IPS DF 4.7 (cell line): ENCODE data around the gene INPP5D.

Source experiments
- DNase-seq: peaks from one replicate; pipeline ENCODE4 v3.0.0-alpha.2; 2013; ENCODE audit warnings: low spot score; ENCODE audit errors: extremely low read depth

INPP5D gene

DNA sequence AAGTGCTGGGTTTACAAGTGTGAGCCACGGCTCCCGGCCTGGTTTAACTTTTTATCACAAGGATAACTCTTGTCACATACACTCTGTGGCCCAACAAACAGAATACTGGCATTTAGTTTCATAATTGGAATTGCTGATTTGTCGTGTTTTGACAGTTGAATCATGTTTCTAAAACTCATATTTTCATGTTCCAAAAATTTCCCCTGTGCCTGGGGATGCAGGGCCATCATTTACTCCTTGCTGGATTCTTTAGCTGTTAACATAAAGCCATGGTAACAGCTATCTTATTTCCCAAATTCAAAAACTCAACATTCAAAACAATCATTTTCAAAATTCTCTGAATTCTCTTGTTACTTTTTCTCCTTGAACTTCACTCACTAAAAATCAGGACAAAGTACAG lies 174.9 kb downstream of the INPP5D start:
- DNase-seq: no peak

DNA sequence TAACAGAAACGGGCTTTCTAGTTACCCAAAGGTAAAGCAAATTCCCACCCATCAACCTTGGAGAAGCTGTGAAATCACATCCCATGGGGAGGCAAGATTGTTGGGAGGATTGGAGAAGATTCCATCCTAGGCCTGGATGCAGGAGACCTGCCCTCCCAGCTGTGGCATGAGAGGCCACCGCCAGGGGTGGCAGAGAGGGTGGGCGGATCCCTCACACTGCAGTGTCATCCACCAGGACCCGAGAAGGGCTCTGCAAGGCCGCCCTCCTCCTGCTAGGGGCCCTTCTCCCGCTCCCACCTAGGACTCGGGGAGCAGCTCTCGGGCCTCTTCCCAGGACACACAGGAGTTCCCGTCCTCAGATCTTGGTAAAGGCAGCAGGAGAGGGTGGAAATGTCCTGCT lies 175.8 kb downstream of the INPP5D start:
- no peak for DNase-seq

- no peak for DNase-seq
Measured at GRCh38 chr2:233236820-233237589, 176.9 kb downstream of the INPP5D start.

- no peak for DNase-seq
Measured at GRCh38 chr2:233240897-233241296, 180.8 kb downstream of the INPP5D start.

GRCh38 chr2:233241803-233242202 lies 181.7 kb downstream of the INPP5D start:
- DNase-seq: no peak

DNA sequence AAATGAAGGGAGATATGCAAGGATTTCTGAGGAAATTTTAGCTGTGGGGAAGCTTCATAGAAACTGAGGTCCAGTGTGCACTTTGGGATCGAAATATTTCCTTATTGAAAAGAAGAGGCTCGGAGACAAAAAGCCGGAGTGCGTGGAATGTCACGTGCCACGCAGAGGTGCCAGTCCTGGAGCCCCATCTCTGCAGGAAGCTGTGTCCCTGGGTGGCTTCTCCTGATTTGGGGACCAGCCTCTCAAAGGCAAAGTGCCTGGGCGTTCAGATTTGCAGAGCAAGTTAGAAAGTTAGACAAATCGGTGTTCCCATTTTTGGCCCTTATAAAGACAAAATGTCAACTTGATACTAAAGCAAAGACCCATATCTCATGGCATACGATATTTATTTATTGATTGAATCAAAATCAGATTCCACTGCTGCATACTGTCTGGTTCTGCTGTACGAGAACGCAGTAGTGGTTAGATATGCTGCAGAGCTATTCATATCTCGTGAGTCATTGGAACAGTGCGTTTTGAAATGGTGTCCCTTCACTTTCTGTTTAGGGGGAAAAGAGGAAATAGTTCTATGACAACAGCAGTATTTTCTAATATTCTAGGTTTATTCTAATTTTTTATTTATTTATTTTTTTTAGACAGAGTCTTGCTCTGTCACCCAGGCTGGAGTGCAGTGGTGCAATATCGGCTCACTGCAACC lies 182.2 kb downstream of the INPP5D start:
- DNase-seq: no peak

GRCh38 chr2:233243348-233243747 lies 183.2 kb downstream of the INPP5D start:
- no peak for DNase-seq

GRCh38 chr2:233244818-233245217 lies 184.7 kb downstream of the INPP5D start:
- DNase-seq: no peak

GRCh38 chr2:233245406-233245805 lies 185.3 kb downstream of the INPP5D start:
- no peak for DNase-seq

GRCh38 chr2:233247116-233247515 lies 187.0 kb downstream of the INPP5D start:
- no peak for DNase-seq

DNA sequence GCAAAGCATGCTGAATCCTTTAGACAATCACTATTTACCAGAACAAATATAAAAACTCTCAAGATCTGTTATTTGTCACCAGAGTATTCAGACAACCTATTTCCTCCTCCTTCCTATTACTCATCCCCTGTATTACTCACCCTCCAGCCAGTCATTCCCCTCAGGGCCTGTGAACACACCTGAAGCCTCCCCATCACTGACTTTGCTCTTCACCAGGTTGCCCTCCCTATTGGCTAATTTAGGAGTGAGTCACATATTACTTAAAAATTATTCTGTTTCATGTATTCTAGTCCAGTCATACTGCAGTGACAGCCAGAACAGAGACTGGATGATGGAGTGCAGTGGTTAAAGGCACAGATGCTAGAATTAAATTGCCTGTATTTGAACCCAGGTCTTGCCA lies 187.6 kb downstream of the INPP5D start:
- no peak for DNase-seq

- no peak for DNase-seq
Measured at GRCh38 chr2:233248999-233249398, 188.9 kb downstream of the INPP5D start.

GRCh38 chr2:233250568-233250967 lies 190.4 kb downstream of the INPP5D start:
- no peak for DNase-seq

GRCh38 chr2:233250985-233251305 lies 190.8 kb downstream of the INPP5D start:
- no peak for DNase-seq

DNA sequence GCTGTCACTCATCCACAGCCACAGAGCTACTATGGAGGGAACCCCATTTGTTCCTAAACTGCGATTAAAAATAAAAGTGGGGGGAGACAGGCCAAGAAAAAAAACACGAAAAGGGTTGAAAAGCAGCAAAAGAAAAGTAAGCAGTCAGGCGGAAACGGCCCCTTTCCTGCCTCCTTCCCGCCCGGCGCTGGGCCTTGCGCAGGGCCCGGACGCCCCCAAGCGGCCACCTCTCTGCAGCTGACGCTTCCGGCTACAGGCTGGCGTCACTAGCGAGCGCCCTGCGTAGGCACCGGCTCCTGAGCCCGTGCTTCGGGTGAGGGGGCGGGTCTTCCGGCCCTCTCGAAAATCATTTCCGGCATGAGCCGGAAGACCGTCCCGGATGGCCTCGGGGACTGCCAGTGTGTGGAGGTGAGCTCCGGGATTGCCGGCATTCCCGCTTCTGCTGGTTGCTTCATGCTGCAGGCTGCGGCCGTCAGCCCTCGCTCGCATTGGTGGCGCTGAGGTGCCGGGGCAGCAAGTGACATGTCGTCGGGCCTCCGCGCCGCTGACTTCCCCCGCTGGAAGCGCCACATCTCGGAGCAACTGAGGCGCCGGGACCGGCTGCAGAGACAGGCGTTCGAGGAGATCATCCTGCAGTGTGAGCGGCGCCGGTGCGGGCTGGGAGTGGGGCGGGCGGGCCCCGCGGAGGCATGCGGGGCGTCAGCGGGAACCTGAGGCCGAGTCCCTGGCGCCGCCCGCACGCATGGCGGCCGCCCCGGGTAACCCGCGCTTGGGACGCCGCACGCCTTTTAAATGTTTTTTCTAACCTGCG lies 191.4 kb downstream of the INPP5D start, which contains the start of gene ATG16L1:
TSS of gene ATG16L1 (plus strand) at position 368 of the 811 bp plus-strand sequence. CDS start at position 523, 155 bp downstream.
- peak; percentile 78 for DNase-seq

DNA sequence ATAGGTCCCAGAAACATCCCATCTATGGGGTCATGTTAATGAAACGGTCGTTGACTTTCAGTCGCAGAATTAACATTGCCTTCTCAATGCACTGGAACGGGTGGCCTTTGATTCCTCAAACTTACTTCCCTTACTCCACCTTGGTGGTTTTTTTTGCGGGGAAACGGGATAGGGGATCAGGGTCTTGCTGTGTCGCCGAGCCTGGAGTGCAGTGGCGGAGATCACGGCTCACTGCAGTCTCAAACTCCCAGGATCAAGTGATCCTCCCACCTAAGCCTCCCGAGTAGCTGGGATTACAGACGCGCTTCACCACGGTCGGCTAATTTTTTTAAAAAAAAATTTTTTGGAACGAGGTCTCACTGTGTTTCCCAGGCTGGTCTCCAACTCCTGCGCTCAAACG lies 192.1 kb downstream of the INPP5D start:
- DNase-seq: no peak

- no peak for DNase-seq
Measured at GRCh38 chr2:233255151-233255550, 195.0 kb downstream of the INPP5D start.

GRCh38 chr2:233256048-233256447 lies 195.9 kb downstream of the INPP5D start:
- no peak for DNase-seq
